GM18502 (cell line): ENCODE data around the gene RRP9.
A peak's percentile ranks its signal among the peaks of the same experiment; 100 is the strongest.

Experiments used
- ATAC-seq: cut with Tn5 transposase; IDR thresholded peaks from one replicate; pipeline ENCODE4 v1.9.1; 2021; ENCODE audit warnings: mild to moderate bottlenecking; ENCODE audit not compliant: unreplicated experiment, poor library complexity

RRP9 gene

GRCh38 chr3:51974277-51974962 lies 32.7 kb upstream of the RRP9 start:
- ATAC-seq = peak; percentile 7

GRCh38 chr3:51971350-51971749 lies 29.6 kb upstream of the RRP9 start:
- no peak for ATAC-seq

- no peak for ATAC-seq
Measured at GRCh38 chr3:51970606-51971300, 29.0 kb upstream of the RRP9 start.

GRCh38 chr3:51969841-51970240 lies 28.1 kb upstream of the RRP9 start:
- no peak for ATAC-seq

GRCh38 chr3:51968883-51969678 lies 27.4 kb upstream of the RRP9 start:
- ATAC-seq = no peak

GRCh38 chr3:51968170-51968775 lies 26.6 kb upstream of the RRP9 start:
- no peak for ATAC-seq

GRCh38 chr3:51967384-51968169 lies 25.9 kb upstream of the RRP9 start, which contains the start of gene PCBP4:
TSS of gene PCBP4 (minus strand) at chr3:51967454. CDS start at chr3:51961240, 6,214 bp downstream.
- peak; percentile 42 for ATAC-seq

- ATAC-seq = peak; percentile 44
Measured at GRCh38 chr3:51966922-51967383, 25.2 kb upstream of the RRP9 start.

- ATAC-seq = no peak
Measured at GRCh38 chr3:51966486-51966885, 24.8 kb upstream of the RRP9 start.

- ATAC-seq = no peak
Measured at GRCh38 chr3:51966016-51966415, 24.3 kb upstream of the RRP9 start.

GRCh38 chr3:51964521-51964920 lies 22.8 kb upstream of the RRP9 start:
- ATAC-seq = no peak

GRCh38 chr3:51963951-51964451 lies 22.3 kb upstream of the RRP9 start:
- ATAC-seq = no peak

GRCh38 chr3:51962854-51963530 lies 21.3 kb upstream of the RRP9 start:
- ATAC-seq = no peak

GRCh38 chr3:51961602-51962569 lies 20.2 kb upstream of the RRP9 start:
- ATAC-seq = no peak

- ATAC-seq = no peak
Measured at GRCh38 chr3:51961011-51961410, 19.3 kb upstream of the RRP9 start.

- ATAC-seq = no peak
Measured at GRCh38 chr3:51960386-51960785, 18.7 kb upstream of the RRP9 start.

- ATAC-seq = no peak
Measured at GRCh38 chr3:51959651-51960050, 17.9 kb upstream of the RRP9 start.
